22Rv1 (cell line): ENCODE results near the gene CWF19L1.
"Not testable (repeated sequence)": the region's sequence is repeated elsewhere in the genome, so short reads cannot be mapped to it uniquely, and the experiment has no call there.

Experiments used
- H3K27ac ChIP-seq: fragments of 450-650 bp; 2 replicates; pipeline ENCODE4 v1.5.1; 2017
- CTCF ChIP-seq: fragments of 450-650 bp; IDR thresholded peaks from 2 replicates; pipeline ENCODE4 v1.5.1; 2017; ENCODE audit warnings: mild to moderate bottlenecking
- ZFX ChIP-seq: fragments of 450-650 bp; IDR thresholded peaks from 2 replicates; pipeline ENCODE4 v1.6.1; 2017; ENCODE audit warnings: antibody characterized with exemption, borderline replicate concordance

Gene CWF19L1

GRCh38 chr10:100297242-100297641, 29.8 kb upstream of the CWF19L1 start:
- H3K27ac ChIP-seq: no peak overlapping the region
- no peak for TF ChIP-seq ZFX
- TF ChIP-seq CTCF: no peak

GRCh38 chr10:100293066-100293465, 25.6 kb upstream of the CWF19L1 start:
- TF ChIP-seq ZFX (no peak), CTCF (no peak)
- no peak overlapping the region for H3K27ac ChIP-seq

- H3K27ac ChIP-seq: not testable (repeated sequence)
These were observed 24.9 kb upstream of the CWF19L1 start for GRCh38 chr10:100292300-100292699.

- TF ChIP-seq ZFX (no peak), CTCF (no peak)
These were observed 23.9 kb upstream of the CWF19L1 start for GRCh38 chr10:100291356-100291755.

GRCh38 chr10:100289641-100290040, 22.2 kb upstream of the CWF19L1 start:
- no peak for TF ChIP-seq CTCF
- TF ChIP-seq ZFX: no peak
- no peak overlapping the region for H3K27ac ChIP-seq

More at GRCh38 chr10:100291356-100291755, 23.9 kb upstream of the CWF19L1 start:
- no peak overlapping the region for H3K27ac ChIP-seq

GRCh38 chr10:100288196-100288595, 20.8 kb upstream of the CWF19L1 start:
- TF ChIP-seq CTCF (no peak), ZFX (no peak)
- no peak overlapping the region for H3K27ac ChIP-seq

GRCh38 chr10:100287756-100288155, 20.3 kb upstream of the CWF19L1 start:
- no peak overlapping the region for H3K27ac ChIP-seq

More at GRCh38 chr10:100287756-100288155, 20.3 kb upstream of the CWF19L1 start:
- TF ChIP-seq CTCF (no peak), ZFX (no peak)
